ENCODE measurements around the gene DUSP10. TPM values are rescaled to one million over a fixed set of nuclear protein-coding genes. Genes with fewer than 3 reads are reported as not detected.

DUSP10 gene
- total RNA-seq, 1 experiment from 2014 or later = 0.17 TPM

DNA sequence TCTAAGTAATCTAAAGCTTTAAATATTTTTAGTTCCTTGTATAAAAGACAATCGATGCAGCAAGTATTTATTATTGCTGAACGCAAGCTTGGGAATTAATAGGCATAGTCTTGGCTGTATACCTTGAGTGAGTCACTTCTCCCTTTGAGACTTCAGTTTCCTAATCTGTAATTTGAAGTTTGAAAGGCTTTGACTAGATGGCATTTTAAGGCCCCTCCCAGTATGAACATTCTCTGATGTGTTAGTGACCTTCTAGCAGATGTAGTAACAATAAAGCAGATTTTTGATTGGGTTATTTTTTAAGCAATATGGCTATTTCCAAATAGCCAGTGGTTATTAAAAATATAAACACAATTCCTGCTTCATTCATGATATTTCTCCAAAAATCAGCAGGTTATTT is 58.2 kb downstream of the DUSP10 start:
- BruUV-seq (replicated peaks) = no TSS peak
- ChIA-PET POLR2A (ENCODE audit: low non-redundant PET) (no interaction called here), CTCF (no interaction called here)
- no peak for DNase-seq (ENCODE audit: low spot score)
- Histone ChIP-seq H3K27me3 (replicated peaks; ENCODE audit: insufficient read depth, low read depth, low read length, poor library complexity) (no peaks in the 10 kb centered on the region), H3K36me3 (ENCODE audit: insufficient read depth, low read length, poor library complexity, severe bottlenecking) (no peaks in the 10 kb centered on the region), H3K9me3 (ENCODE audit: low read depth, low read length, poor library complexity, severe bottlenecking) (no peaks in the 10 kb centered on the region), H3K4me3 (ENCODE audit: low read depth, low read length, poor library complexity, severe bottlenecking) (no peak overlapping the region), H3K27ac (ENCODE audit: low read depth, low read length, poor library complexity, severe bottlenecking) (no peak overlapping the region), H3K4me1 (ENCODE audit: insufficient read depth, low read length, poor library complexity, severe bottlenecking) (no peaks in the 10 kb centered on the region)
- no peak for TF ChIP-seq EZH2 (IDR thresholded peaks at IDR 0.05; ENCODE audit: borderline replicate concordance, low read depth, low read length, poor library complexity, severe bottlenecking)
- TF ChIP-seq, protein P1, sequence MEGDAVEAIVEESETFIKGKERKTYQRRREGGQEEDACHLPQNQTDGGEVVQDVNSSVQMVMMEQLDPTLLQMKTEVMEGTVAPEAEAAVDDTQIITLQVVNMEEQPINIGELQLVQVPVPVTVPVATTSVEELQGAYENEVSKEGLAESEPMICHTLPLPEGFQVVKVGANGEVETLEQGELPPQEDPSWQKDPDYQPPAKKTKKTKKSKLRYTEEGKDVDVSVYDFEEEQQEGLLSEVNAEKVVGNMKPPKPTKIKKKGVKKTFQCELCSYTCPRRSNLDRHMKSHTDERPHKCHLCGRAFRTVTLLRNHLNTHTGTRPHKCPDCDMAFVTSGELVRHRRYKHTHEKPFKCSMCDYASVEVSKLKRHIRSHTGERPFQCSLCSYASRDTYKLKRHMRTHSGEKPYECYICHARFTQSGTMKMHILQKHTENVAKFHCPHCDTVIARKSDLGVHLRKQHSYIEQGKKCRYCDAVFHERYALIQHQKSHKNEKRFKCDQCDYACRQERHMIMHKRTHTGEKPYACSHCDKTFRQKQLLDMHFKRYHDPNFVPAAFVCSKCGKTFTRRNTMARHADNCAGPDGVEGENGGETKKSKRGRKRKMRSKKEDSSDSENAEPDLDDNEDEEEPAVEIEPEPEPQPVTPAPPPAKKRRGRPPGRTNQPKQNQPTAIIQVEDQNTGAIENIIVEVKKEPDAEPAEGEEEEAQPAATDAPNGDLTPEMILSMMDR (conservative IDR thresholded peaks at IDR 0.05; ENCODE audit: low read depth, low read length) = no peak
- intact Hi-C loops (cut with micrococcal nuclease; ENCODE audit: unreplicated experiment) = no loop called here

DNA sequence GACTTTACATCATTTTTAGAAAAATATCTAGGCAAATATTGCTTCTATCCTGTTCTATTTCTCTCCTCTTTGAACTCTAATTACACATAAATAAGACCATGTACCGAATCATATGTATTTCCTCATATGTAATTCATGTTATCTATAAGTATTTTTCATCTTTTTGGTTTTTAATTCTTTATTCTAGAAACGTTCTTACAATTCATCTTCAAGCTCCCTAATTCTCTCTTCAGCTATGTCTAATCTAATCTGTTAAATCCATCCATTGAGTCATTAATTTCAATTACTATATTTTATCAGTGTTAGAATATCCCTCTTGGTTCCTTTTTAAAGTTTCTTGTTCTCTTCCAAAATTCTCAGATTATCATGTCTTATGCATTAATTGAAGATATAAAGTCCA is 61.8 kb downstream of the DUSP10 start:
- Histone ChIP-seq H3K4me1 (ENCODE audit: insufficient read depth, low read length, poor library complexity, severe bottlenecking) (no peaks in the 10 kb centered on the region), H3K4me3 (ENCODE audit: low read depth, low read length, poor library complexity, severe bottlenecking) (no peak overlapping the region), H3K36me3 (ENCODE audit: insufficient read depth, low read length, poor library complexity, severe bottlenecking) (no peaks in the 10 kb centered on the region), H3K27ac (ENCODE audit: low read depth, low read length, poor library complexity, severe bottlenecking) (no peak overlapping the region), H3K27me3 (replicated peaks; ENCODE audit: insufficient read depth, low read depth, low read length, poor library complexity) (no peaks in the 10 kb centered on the region), H3K9me3 (ENCODE audit: low read depth, low read length, poor library complexity, severe bottlenecking) (no peaks in the 10 kb centered on the region)
- CTCF ChIA-PET = no interaction called here
- intact Hi-C loops (cut with micrococcal nuclease; ENCODE audit: unreplicated experiment) = no loop called here
- BruUV-seq (replicated peaks) = no TSS peak
- TF ChIP-seq, protein P1 (conservative IDR thresholded peaks at IDR 0.05; ENCODE audit: low read depth, low read length) = no peak
- TF ChIP-seq EZH2 (IDR thresholded peaks at IDR 0.05; ENCODE audit: borderline replicate concordance, low read depth, low read length, poor library complexity, severe bottlenecking) = no peak
- POLR2A ChIA-PET (ENCODE audit: low non-redundant PET) = no interaction called here
- no peak for DNase-seq (ENCODE audit: low spot score)

- H3K36me3 ChIP-seq (ENCODE audit: insufficient read depth, low read length, poor library complexity, severe bottlenecking) = no peaks in the 10 kb centered on the region
- DNase-seq (ENCODE audit: low spot score) = no peak
- H3K27me3 ChIP-seq (replicated peaks; ENCODE audit: insufficient read depth, low read depth, low read length, poor library complexity) = no peaks in the 10 kb centered on the region
- ChIA-PET CTCF (no interaction called here), POLR2A (ENCODE audit: low non-redundant PET) (no interaction called here)
- no peaks in the 10 kb centered on the region for H3K9me3 ChIP-seq (ENCODE audit: low read depth, low read length, poor library complexity, severe bottlenecking)
- no peak overlapping the region for H3K4me3 ChIP-seq (ENCODE audit: low read depth, low read length, poor library complexity, severe bottlenecking)
- no peak overlapping the region for H3K27ac ChIP-seq (ENCODE audit: low read depth, low read length, poor library complexity, severe bottlenecking)
- intact Hi-C loops (cut with micrococcal nuclease; ENCODE audit: unreplicated experiment) = no loop called here
- no TSS peak for BruUV-seq (replicated peaks)
- H3K4me1 ChIP-seq (ENCODE audit: insufficient read depth, low read length, poor library complexity, severe bottlenecking) = no peaks in the 10 kb centered on the region
- no peak for TF ChIP-seq EZH2 (IDR thresholded peaks at IDR 0.05; ENCODE audit: borderline replicate concordance, low read depth, low read length, poor library complexity, severe bottlenecking)
- TF ChIP-seq, protein P1 (conservative IDR thresholded peaks at IDR 0.05; ENCODE audit: low read depth, low read length) = no peak
Measured at GRCh38 chr1:221678014-221678413, 63.9 kb downstream of the DUSP10 start.

Data from A673 (cell line).